Epidermal melanocyte (primary cell): ENCODE results near the gene GSG1L.
"Not testable (repeated sequence)": the region's sequence is repeated elsewhere in the genome, so short reads cannot be mapped to it uniquely, and the experiment has no call there.

Experiments used
- DNase-seq: peaks from one replicate; pipeline ENCODE4 v3.0.0; 2011; ENCODE audit warnings: low spot score; ENCODE audit not compliant: insufficient read length

GSG1L gene

DNA sequence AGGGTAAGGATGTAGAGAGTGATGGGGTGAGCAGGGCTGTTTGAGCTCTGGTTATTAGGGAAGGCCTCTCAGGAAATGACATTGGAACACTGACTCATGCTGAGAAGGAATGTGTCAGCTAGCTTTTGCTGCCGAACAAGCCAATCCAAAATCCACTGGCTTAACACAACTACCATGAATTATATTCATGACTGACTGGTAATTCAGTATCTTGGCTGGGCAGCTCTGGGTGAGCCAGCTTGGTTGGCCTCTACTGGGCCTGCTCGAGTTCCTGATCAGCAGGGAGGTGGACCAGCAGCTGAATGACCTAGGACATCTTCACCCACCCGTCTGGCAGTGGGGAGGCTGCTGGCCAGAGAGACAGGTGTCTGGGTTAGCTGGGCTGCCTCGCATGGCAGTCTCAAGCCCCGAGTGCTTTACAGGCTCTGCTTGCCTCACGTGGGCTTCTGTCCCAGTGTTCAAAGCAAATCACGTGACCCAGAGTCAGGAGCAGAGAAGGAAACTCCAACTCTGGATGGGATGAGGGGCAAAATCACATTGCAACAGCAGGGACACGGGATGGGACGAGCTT is 304.1 kb downstream of the GSG1L start:
- DNase-seq, result no peak

DNA sequence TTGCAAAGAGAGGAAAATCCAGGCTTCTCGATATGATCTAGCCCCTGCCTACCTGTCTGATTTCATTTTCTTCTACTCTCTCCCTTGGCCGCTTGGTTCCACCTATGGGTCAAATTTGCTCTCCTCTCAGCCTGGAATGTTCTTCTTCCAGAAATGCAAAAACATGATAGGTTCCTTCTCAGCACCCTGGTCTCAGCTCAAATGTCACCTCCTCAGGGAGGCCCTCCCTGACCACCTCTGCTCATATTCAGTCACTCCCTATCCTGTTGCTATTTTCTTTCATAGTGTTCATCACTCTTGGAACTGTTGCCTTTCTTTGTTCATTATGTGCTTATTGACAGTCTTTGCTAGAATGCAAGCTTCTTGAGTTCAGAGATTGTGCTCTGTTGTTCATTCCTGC is 305.0 kb downstream of the GSG1L start:
- no peak for DNase-seq

DNA sequence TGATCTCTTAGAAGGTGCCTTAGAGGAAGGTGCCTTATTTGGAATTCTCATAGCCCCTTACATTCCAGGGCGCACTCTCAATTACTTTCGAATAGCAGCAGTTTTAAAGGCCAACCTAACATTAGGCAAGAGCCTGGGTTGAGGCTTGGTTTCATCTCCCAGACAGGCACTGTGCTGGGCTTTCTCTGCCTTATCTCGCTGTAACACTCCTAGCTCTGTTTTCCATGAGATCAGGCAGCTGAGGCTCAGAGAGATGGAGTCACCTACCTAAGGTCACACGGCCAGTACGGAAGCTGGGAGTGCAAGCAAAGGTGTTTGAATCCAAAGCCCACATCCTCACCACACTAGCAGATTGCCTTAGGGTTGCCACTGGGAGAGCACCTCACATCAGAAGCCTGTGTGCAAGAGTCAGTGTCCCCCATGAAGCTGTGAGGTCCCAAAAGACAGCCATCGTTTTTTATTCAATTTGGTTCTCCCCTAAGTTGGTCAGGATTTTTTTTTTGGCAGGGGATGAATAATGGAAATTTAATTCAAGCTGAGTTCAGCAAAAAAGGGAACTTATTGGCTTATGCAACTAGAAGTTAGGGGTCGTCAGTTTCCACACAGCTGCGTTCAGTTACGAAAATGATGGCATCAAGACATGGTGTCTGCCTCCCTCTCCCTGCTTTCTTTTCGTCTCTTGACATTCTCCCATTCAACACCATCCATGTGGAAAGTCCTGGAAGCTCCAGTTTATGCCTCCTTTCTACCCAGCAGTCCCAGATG is 307.1 kb downstream of the GSG1L start:
- DNase-seq, result no peak

DNA sequence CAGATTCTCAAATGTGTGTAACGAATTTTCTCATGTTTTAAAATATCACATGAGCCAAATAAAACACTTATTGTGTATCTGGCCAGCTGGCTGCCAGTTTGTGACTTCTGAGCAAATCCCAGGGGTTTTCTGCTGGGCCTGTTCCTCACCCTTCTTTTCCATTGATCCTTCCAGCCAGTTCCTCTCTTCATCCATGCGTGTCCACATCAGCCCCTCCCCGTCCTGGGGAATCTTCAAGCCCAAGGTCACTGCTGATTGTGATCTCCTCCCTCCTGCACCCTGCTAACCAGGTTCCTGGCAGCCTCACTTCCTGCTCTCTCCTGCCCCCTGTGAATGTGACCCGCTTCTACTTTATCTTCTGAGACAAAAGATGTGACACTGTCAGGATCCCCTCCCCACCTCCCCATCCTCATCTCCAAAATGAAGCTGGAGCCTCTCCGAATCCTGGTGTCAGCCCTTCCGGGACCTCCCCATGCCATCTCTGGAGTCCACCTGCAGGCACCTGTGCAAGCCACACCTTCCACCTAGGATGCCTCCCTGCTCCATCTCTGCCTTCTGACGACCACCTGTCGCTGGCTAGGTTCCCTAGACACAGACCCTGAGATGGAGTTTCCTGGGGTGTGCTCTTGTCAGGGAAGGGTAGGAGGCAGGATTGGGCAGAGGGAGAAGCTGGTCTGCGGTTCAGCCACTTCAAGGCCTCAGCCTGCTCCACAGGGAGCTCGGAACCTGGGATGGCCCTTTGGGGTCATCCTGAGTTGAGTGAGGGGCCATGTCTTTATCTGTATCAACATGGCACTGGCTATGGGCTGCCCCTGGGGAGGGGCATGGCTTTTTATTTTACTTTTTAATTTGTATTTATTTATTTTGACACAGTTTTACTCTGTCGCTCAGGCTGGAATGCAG is 308.5 kb downstream of the GSG1L start:
- no peak for DNase-seq

DNA sequence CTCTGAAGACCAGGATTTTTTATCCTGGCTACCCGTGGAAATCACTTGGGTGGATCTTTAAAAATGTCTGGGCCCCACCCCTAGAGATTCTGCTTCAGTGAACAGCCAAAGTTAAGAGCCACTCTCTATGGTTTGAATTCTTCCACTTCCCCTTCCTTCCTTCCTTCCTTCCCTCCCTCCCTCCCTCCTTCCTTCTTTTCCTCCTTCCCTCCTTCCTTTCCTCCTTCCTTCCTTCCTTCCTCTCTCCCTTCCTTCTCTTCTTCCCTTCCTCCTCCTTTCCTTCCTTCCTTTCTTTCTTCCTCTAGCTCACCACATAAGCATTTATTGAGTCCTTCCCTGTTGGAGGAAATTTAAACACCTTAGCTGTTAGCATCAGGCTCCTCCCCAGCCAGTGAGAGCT is 310.0 kb downstream of the GSG1L start:
- DNase-seq, result no peak

DNA sequence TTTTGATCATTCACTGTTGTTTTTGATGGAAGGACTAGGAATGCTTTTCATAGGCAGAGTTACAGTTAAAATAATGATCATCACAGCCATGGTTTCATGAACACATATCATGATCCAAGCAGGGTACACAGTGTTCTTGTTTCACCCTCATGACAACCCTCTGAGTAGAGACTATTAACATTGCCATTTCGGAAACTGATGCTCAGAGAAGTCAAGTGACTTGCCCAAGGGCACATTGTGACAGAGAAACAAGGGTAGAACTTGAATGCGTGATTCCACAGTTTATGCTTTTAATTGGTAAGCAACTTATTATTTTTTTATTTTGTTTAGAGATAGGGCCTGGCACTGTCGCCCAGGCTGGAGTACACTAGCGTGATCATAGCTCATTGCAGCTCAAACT is 311.3 kb downstream of the GSG1L start:
- DNase-seq, result no peak

DNA sequence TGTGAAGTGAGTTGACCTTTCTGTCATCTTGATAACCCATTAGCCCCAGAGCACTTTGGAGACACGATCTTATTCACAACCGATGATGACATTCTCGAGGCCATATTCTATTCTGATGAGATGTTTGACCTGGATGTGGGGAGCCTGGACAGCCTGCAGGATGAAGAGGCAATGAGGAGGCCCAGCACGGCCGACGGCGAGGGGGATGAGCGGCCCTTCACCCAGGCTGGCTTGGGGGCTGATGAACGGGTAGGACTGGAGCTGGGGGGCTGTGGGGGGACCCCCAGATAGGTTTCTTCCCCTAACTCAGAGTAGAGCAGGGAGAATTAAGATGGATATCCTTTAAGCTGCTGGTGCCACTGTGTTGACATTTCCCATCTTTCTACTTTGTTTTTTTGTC is 311.8 kb downstream of the GSG1L start:
- no peak for DNase-seq

DNA sequence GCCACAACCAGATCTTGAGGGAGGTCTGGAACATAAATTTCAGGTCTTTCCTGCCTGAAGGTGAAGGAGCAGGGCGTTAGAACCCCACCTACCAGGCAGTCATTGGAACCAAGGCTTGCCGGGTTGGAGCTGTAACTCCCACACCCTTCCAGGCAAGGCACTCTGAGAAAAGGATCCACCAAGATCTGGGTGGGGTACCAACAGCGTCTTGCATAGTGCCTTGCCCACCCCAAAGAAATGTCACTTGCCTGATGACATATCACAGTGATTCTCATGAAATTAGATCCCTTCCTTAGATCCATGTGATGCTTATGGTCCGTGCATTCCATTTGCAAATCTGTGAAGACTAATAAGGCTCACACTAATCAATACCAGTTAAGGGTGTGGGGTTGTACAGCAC is 312.3 kb downstream of the GSG1L start:
- no peak for DNase-seq

DNA sequence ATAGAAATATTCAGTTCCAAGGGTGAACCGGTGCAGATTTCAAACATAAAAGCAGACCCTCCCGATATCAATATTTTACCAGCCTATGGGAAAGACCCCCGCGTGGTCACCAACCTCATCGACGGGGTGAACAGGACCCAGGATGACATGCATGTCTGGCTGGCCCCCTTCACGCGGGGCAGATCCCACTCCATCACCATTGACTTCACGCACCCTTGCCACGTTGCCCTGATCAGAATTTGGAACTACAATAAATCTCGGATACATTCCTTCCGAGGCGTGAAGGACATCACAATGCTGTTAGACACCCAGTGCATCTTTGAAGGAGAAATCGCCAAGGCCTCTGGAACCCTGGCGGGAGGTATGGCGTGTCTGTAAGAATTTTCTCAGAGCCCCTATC is 313.6 kb downstream of the GSG1L start:
- no peak for DNase-seq

DNA sequence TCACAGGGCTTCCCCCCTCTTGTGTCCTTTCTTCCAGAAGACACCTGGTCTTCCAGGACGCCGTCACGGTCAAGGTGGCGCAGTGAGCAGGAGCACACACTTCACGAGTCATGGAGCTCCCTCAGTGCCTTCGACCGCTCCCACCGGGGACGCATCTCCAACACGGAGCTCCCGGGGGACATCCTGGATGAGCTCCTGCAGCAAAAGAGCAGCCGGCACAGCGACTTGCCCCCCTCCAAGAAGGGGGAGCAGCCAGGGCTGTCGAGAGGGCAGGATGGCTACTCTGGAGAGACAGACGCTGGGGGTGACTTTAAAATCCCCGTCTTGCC is 314.0 kb downstream of the GSG1L start:
- no peak for DNase-seq

DNA sequence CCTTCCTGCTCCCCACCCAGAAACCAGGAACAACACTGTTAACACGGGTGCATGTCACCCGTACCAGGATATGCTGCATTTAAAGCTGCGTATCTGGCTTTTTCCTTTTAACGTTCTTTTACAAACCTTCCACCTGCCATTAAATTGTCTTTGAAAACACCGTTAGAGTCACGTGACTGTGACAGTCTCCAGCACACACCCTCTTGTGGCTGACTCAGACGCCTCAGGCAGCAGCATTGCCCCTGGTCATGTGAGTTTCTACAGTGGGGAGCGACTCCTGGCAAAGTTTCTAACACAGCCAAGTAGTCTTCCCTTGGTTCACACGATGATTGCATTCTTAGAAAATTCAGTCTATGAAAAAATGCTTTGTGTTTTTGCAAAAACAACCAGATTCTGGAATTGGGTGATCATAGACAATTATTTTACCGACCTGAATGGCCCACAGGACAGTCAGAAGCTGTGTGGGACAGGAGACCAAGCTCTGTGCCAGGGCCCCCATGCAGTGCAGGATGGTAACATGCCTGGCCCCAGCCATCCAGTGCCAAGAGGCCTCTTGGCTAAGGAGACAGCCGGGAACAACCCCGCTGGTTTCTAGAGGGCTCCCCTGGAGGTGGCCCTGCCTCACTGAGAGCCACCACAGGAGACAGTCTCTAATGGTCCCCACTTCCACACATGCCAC is 314.5 kb downstream of the GSG1L start:
- peak; percentile 71 for DNase-seq

DNA sequence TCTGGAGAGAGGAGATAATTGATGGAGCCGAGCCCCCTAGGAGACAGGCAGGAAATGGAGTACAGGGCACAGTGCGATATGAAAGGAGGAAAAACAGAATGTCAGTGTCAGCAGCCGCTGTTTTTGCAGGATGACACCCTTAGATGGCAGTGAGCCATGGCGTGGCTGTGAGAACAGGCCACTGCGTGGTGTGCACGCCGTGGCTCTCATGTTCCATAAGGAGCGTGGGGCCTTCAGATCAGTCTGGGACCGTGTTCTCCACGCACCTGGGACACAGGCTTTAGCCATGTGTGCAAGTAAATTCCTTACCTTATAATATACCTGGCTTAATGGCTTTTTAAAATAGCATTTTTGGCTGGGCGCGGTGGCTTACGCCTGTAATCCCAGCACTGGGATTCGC is 315.6 kb downstream of the GSG1L start:
- DNase-seq, result no peak

DNA sequence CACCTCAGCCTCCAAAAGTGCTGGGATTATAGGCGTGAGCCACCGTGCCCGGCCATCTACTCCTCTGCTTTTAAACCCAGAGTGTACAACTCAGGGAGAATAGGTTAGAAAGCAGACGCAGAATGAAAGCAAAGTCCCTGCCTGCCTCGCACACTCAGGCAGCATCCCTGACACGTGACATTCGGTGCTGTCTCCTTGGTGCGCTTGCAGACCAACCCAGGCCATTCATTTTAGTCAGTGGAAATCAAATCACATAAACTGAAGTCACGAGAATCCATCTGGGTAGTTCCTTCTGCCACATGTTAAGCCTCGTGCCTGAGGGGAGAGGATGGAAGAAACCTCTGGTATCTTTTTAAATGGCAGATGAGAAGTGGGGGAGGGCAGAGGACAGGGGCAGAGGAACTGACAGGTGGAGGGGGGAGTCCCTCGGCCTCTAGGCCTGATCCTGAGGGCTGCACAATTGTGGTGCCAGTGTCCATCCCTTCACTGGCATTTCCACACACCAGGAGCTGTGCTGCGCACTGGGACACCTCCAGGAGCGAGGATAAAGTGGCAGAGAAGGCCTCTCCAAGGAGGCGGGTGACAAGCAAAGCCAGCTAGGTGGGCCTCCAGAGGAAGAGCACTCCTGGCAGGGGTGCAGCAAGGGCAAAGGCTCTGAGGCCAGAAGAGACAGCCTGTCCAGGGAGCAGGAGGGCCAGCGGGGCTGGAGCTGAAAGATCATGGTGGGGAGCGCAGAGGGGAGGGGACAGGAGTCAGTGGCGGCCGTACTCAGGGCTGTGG is 317.2 kb downstream of the GSG1L start:
- DNase-seq, result peak; percentile 65

DNA sequence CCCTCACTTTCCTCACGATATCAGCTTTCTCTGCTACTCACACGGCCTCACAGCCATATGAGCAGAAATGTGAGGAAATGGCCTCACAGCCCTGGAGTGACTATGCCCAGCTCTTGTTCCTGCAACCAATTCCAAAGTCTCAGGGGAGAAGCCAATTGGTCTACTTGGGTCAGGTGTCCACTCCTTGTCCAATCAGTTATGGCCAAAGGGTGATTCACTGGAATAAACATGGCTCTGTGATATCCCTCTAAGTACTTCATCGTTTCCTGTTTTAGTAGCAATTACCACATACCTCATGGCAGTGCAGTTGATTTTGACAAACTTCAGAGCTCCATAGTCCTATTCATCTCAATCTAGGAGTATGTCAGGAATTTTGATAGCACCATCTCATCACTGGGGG is 318.2 kb downstream of the GSG1L start:
- no peak for DNase-seq

DNA sequence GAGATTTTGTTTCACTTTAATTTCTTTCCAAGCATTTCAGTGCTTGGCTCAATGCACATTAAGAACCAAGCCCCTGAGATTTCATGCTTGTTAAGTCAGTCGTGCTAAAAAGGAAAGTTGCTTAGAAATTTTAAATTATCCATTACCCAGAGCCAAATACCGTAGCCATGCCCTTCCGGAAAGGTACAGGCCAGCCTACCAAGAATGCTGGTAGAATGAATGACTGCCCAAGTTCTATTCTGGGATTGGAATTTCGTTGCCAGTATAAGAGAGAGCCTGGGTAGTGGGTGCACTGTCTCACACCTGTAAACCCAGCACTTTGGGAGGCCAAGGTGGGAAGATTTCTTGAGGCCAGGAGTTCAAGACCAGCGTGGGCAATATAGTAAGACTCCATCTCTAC is 319.6 kb downstream of the GSG1L start:
- no peak for DNase-seq

DNA sequence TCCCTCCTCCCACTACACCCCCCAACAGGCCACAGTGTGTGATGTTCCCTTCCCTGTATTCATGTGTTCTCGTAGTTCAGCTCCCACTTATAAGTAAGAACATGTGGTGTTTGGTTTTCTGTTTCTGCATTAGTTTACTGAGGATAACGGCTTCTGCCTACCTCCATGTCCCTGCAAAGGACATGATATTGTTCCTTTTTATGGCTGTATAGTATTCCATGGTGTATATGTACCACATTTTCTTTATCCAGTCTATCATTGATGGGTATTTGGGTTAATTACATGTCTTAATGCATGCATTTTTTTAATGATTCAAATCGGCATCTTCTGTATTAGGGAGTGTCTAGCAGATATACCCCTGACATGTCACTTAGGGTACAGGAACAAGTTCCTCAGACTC is 320.5 kb downstream of the GSG1L start:
- not testable (repeated sequence) for DNase-seq

DNA sequence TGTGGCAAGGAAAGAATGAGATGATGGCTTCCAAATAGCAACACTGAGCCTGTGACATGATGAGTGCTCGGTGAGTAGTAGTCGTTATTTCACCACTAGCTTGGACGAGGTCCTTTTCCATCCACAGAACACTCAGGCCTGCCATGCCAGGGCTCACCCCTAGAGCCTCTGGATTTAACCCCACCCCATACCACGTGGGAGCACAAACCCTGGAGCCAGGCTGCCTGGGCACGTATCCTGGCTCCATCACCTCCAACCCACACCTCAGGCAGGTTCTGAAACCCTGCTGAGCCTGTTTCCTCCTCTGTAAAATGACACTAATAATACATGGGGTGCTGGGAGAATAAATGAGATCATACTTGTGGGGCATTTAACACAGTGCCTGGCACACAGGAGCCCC is 321.2 kb downstream of the GSG1L start:
- no peak for DNase-seq

DNA sequence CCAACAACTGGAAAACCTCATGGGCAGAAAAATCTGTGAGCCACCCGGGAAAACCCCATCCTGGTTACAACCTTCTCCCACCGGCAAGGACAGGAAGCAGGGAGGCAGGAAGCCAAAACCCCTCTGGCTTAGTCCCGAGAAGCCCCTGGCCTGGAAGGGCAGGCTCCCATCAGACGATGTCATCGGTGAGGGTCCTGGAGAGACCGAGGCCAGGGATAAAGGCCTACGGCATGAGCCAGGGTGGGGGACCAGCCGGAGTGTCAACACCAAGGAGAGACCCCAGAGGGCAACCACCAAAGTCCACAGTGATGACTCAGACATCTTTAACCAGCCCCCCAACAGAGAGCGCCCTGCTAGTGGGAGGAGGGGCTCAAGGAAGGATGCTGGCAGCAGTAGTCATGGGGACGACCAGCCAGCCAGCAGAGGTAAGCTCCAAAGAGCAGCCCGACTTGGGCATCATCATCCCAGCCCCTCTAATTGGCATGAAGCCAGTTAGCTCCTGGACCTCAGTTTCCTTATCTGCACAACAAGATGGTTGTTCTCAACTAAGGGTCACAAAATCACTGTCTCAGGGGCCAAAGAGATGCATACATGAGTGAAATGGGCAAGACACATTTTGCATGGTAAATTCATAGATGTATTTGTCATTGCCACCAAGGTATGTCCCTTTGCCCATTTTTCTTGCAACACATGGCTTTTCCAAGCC is 322.9 kb downstream of the GSG1L start:
- DNase-seq, result no peak

DNA sequence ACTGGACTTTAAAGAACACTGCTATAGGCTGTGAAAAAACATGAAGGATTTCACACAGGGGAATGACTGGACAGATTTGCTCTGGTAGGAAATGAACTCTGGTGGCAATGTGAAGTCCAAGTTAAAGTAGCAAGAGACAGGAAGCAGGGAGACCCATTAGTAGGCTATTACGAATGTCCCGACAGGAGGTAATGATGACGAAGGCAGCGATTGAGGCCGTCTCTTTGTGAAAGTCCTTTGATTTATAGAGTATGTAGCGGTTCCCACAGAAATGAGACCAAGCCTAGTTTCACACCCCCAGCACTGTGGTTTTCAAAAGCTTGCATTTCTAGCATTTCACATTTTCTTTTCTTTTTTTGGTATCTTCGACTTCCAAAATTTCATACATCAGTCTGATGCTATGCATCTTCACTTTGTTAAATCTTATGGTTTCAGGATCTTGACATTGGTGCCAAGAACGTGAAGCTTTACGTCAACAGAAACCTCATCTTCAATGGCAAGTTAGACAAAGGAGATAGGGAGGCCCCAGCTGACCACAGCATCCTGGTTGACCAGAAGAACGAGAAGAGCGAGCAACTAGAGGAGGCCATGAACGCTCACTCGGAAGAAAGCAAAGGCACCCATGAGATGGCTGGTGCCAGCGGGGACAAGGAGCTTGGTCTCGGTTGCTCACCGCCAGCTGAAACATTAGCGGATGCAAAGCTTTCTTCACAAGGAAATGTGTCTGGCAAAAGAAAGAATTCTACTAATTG is 323.7 kb downstream of the GSG1L start:
- DNase-seq, result no peak

DNA sequence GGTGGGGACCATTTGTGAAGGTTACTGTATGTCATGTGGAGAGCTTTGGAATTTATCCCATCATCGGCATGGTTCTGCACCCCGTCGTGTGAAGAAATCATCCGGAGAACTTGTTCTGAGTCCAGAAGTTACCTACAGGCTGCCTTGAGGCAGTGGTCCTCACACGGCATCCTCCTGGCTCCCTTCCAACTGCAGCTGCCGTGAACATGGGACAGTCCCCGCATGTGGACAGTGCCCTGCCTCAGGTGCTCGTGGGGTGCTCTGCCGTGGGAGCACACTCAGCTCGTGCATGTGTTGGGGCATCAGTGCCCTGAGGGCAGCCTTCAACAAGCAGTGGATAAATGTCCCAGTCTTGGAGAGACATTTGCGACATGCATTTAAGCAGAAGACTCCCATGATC is 324.9 kb downstream of the GSG1L start:
- DNase-seq, result no peak
